SKM-1 treated with dmso at 0.1 percent for 144 hours (cell line): Measurements from ENCODE around the gene SCN8A.

Source experiments
- DNase-seq: peaks from one replicate; lab custom pipeline; 2025; ENCODE audit not compliant: unreplicated experiment; lab: John Stamatoyannopoulos, UW

SCN8A gene

DNA sequence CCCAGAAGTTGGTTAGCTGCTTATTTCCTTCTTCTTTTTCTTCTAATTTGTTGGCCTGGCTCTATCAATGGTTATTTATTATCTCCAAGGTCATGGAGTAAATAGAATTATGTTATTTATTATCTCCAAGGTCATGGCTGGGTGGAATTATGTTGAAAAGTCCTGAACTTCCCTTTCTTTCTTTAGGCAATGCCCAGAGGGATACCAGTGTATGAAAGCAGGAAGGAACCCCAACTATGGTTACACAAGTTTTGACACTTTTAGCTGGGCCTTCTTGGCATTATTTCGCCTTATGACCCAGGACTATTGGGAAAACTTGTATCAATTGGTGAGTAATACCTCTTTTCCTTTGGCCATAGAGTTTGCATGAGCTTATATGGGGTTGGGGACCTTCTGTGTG lies 111.6 kb downstream of the SCN8A start:
- no peak for DNase-seq

GRCh38 chr12:51705450-51705849 lies 114.4 kb downstream of the SCN8A start:
- no peak for DNase-seq

DNA sequence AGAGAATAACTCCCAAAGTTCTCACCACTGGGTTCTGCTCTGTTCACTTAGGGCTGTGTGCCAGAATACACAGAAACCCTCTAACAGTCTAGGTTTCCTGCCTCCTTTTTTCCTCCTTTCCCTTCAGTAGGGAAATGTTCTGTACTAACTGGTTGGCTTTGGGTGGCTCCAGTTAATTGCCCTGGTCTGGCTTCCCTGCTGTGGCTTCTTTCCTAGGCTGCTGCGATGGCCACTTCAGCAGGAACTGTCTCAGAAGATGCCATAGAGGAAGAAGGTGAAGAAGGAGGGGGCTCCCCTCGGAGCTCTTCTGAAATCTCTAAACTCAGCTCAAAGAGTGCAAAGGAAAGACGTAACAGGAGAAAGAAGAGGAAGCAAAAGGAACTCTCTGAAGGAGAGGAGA lies 115.2 kb downstream of the SCN8A start:
- DNase-seq: no peak

- no peak for DNase-seq
Measured at GRCh38 chr12:51714666-51715065, 123.6 kb downstream of the SCN8A start.

- DNase-seq: no peak
Measured at GRCh38 chr12:51717326-51717925, 126.4 kb downstream of the SCN8A start.

DNA sequence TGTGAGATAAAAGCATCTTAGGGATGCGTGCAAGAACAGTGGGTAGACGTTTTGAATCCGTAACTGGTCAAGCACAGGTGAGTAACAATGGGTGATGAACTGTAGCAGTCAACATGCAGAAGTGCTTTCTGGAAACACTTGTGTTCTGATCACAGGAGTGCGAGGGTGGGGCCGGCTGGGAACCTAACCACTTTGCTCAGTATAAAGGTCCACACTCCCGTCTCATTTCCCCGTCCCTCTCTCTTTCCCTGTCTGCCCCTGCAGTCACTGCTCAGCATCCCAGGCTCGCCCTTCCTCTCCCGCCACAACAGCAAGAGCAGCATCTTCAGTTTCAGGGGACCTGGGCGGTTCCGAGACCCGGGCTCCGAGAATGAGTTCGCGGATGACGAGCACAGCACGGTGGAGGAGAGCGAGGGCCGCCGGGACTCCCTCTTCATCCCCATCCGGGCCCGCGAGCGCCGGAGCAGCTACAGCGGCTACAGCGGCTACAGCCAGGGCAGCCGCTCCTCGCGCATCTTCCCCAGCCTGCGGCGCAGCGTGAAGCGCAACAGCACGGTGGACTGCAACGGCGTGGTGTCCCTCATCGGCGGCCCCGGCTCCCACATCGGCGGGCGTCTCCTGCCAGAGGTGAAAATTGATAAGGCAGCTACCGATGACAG lies 130.4 kb downstream of the SCN8A start:
- no peak for DNase-seq

DNA sequence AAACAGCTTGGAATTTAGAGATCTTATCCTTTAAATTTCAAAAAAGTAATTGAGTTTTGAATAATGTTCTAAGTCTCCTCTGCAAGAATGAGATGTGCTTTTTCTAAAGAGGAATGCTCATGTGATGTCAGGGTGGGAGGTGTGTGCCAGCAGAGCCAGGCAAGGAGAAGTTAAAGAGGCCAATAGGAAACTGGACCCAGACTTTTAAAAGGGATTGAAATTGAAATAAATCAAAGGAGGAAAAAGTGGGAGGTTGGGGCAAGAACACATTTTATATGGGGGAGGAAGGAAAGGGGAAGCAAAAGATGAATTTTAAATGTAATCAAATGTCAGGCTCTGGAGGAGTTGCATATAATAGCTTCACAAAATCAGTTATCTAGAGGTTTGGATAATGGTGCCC lies 131.4 kb downstream of the SCN8A start:
- DNase-seq: no peak

DNA sequence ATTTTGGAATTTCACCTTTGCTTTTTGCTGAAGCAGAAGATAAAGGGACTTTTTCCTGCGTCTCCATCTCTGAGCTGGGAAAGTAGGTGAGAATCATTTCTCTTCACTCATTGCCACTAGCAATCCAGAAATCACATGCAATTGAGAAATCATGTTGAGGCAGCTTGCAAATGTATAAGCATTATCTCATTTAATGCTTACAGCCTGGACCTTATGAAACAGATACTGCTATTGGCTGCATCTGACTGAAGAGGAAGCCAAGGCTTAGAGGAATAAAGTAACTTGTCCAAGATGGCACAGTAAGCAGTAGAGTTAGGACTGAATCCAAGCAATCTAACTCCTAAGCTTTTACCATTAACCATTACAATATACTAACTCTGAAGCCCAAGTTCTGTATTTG lies 135.1 kb downstream of the SCN8A start:
- DNase-seq: no peak

GRCh38 chr12:51726931-51727330 lies 135.9 kb downstream of the SCN8A start:
- no peak for DNase-seq

DNA sequence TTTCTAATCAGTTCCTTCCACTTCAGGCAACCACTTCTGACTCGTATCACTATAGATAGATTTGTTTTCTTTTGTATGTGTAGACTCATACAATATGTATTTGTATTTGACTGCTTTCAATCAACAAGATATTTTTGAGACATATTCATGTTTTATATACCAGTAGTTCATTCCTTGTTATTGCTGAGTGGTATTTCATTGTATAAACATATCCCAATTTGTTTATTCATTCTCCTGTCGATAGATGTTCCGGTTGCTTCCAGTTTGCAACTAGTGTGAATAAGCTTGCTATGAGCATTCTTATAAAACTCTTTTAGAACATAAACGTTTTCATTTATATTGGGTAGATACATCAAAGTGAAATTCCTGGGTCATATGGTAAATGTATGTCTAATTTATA lies 138.3 kb downstream of the SCN8A start:
- no peak for DNase-seq

GRCh38 chr12:51730745-51731144 lies 139.7 kb downstream of the SCN8A start:
- no peak for DNase-seq

- DNase-seq: no peak
Measured at GRCh38 chr12:51740536-51740935, 149.5 kb downstream of the SCN8A start.

GRCh38 chr12:51744235-51744634 lies 153.2 kb downstream of the SCN8A start:
- no peak for DNase-seq

DNA sequence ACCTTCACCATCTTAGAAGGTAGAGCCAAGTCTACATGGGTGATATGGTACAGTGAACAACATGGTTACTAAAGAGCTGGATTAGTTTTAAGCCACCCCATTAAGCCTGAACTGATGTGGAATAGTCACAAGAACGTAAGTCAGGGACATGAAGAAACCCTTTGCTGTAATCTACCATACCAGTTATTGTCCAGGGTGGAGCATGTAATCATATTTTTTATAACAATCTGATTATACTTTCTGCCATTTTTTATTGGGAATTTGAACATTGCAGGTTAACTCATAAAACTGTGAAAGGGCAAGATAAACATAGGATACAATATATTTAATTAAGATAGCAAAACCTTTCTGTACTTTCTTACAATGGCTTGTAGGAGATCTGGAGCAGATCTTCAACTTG lies 153.9 kb downstream of the SCN8A start:
- DNase-seq: no peak

- DNase-seq: no peak
Measured at GRCh38 chr12:51746416-51746815, 155.4 kb downstream of the SCN8A start.

GRCh38 chr12:51748235-51748634 lies 157.2 kb downstream of the SCN8A start:
- DNase-seq: no peak

DNA sequence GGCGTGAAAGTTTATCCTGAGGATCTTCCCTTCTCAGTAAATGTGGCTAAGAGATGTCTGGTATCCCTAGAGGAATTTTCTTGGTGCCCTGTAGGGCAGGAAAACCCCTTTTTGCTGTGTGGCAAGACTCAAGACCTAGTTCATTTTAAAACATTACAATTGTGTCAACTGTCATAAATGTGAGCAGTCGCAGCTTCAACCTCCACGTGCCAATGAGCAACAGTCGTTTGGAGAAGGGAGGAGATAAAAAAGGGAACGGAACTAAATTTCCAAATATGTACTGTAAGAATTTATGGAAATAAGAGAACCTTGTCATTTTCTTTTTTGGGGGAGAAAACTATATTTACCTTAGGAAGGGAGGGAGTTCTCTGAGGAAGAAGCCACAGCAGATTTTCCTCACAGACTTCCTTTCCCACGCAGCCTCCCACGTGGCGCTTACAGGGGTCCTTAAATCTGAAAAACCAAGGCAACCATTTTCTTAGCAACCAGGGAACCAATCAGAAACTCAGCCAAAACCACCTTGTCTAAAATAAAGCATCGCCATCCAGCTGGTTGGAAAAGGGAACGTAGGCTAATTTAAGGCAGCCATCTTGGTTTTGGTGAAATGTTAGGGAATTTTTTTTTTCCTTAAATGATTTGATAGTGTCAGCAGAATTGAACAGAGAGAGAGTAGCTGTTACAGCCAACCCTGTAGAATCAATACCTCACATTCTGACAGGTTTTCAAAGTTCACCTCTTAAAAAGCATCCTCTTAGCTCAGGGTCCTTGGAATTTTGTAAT lies 158.4 kb downstream of the SCN8A start:
- DNase-seq: no peak

DNA sequence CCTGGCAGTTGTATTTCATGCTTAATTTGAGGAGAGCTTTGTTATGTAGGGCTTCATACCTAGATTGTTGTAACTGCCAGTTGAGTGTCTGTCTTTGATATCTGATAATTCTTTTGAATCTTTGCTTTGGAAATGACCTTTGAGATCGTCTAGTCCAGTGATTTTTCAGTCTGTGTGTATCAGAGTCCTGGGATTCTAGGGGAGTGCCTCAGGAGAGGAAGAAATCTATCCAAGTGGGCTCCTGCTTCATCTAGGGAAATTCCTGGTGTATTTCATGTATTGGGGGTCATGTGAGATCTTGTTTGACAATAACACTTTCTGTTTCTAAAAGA lies 158.9 kb downstream of the SCN8A start:
- no peak for DNase-seq

GRCh38 chr12:51751661-51752060 lies 160.6 kb downstream of the SCN8A start:
- no peak for DNase-seq

- DNase-seq: no peak
Measured at GRCh38 chr12:51752234-51752889, 161.3 kb downstream of the SCN8A start.

GRCh38 chr12:51753980-51754675 lies 163.1 kb downstream of the SCN8A start:
- no peak for DNase-seq
